ENCODE measurements around the gene SCAPER. TPM values are rescaled to one million over a fixed set of nuclear protein-coding genes. Genes with fewer than 3 reads are reported as not detected.

Gene SCAPER
- total RNA-seq, 1 experiment from 2014 or later: 7.4 TPM

- H2BK20ac ChIP-seq (ENCODE audit: low read depth, low read length, poor library complexity, severe bottlenecking): no peak overlapping the region
- no peak overlapping the region for H3K4ac ChIP-seq (ENCODE audit: low read depth, low read length)
- no peak overlapping the region for H3K23ac ChIP-seq (ENCODE audit: insufficient read length, low read depth, low read length)
- no peak overlapping the region for H4K8ac ChIP-seq (replicated peaks; ENCODE audit: insufficient read length, low read depth, low read length)
- H3K9me3 ChIP-seq (ENCODE audit: control insufficient read depth, low read depth, low read length): no peaks in the 10 kb centered on the region
- H3K4me2 ChIP-seq (ENCODE audit: insufficient read depth, insufficient read length, low read length): no peak overlapping the region
- H4K5ac ChIP-seq (ENCODE audit: insufficient read length, low read depth, low read length): no peak overlapping the region
- no peak overlapping the region for H2BK15ac ChIP-seq (ENCODE audit: low read depth, low read length)
- no peaks in the 10 kb centered on the region for H3K27me3 Mint-ChIP-seq (ENCODE audit: low read depth)
- no peak overlapping the region for H3T11ph ChIP-seq (ENCODE audit: low read length)
- no peaks in the 10 kb centered on the region for H3K4me1 Mint-ChIP-seq
- WGBS (ENCODE audit: extremely low coverage, insufficient read length, low lambda C conversion rate): no CpG with 5 or more reads among the region's 3 CpGs
- no peaks in the 10 kb centered on the region for H3K4me1 ChIP-seq (ENCODE audit: insufficient read depth, low read length)
- H2AK5ac ChIP-seq (ENCODE audit: insufficient read length, low read length): no peak overlapping the region
- H3K27ac ChIP-seq (ENCODE audit: insufficient read length, low read depth, low read length): no peak overlapping the region
- no peak overlapping the region for H2AFZ ChIP-seq (ENCODE audit: low read length)
- DNase-seq: no peak
- no peaks in the 10 kb centered on the region for H4K20me1 ChIP-seq (ENCODE audit: control insufficient read depth, insufficient read depth, insufficient read length)
- no peaks in the 10 kb centered on the region for H3K23me2 ChIP-seq (ENCODE audit: insufficient read length, low read depth, low read length, poor library complexity, severe bottlenecking)
- H3K14ac ChIP-seq (ENCODE audit: insufficient read depth, low read length): no peak overlapping the region
- H3K9ac ChIP-seq (ENCODE audit: extremely low read depth, insufficient read length, low read length): no peak overlapping the region
- H3K56ac ChIP-seq (ENCODE audit: insufficient read length, low read depth, low read length): no peak overlapping the region
- no peaks in the 10 kb centered on the region for H3K79me1 ChIP-seq (ENCODE audit: insufficient read depth, low read depth, low read length, poor library complexity, severe bottlenecking)
- H3K4me3 Mint-ChIP-seq: no peak overlapping the region
- TF ChIP-seq, protein P1, sequence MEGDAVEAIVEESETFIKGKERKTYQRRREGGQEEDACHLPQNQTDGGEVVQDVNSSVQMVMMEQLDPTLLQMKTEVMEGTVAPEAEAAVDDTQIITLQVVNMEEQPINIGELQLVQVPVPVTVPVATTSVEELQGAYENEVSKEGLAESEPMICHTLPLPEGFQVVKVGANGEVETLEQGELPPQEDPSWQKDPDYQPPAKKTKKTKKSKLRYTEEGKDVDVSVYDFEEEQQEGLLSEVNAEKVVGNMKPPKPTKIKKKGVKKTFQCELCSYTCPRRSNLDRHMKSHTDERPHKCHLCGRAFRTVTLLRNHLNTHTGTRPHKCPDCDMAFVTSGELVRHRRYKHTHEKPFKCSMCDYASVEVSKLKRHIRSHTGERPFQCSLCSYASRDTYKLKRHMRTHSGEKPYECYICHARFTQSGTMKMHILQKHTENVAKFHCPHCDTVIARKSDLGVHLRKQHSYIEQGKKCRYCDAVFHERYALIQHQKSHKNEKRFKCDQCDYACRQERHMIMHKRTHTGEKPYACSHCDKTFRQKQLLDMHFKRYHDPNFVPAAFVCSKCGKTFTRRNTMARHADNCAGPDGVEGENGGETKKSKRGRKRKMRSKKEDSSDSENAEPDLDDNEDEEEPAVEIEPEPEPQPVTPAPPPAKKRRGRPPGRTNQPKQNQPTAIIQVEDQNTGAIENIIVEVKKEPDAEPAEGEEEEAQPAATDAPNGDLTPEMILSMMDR (conservative IDR thresholded peaks at IDR 0.05): no peak
- no peaks in the 10 kb centered on the region for H3K79me2 ChIP-seq (ENCODE audit: insufficient read depth, low read length)
- H3K27ac Mint-ChIP-seq: no peak overlapping the region
- no peaks in the 10 kb centered on the region; a peak in 1 of 7 replicates for H3K36me3 Mint-ChIP-seq (ENCODE audit: insufficient read depth in 1 of 3, low read depth in 3 of 3)
- no peaks in the 10 kb centered on the region; a peak in 1 of 5 replicates for H3K9me3 Mint-ChIP-seq
- no peak overlapping the region for H2BK5ac ChIP-seq (ENCODE audit: insufficient read length, low read length)
- no peak overlapping the region for H4K91ac ChIP-seq (ENCODE audit: insufficient read length, low read depth, low read length)
- no peak overlapping the region for H2BK12ac ChIP-seq (ENCODE audit: insufficient read length, low read depth, low read length)
- no peak overlapping the region for H2BK120ac ChIP-seq (ENCODE audit: low read depth, low read length, poor library complexity, severe bottlenecking)
- no peaks in the 10 kb centered on the region for H3K27me3 ChIP-seq (ENCODE audit: insufficient read depth, low read length)
- no peak overlapping the region for H3K18ac ChIP-seq (ENCODE audit: insufficient read length, low read depth, low read length)
Measured at GRCh38 chr15:76682833-76683232, 222.3 kb downstream of the SCAPER start.

All from H9 (cell line).